Suprapubic skin (tissue), 4 donors: Measurements from ENCODE around the gene ADAMTS15. TPM values are rescaled to one million over a fixed set of nuclear protein-coding genes. Genes with fewer than 3 reads are reported as not detected.

Experiments used
- DNase-seq, 2 donors: peaks; one replicate each; pipeline ENCODE4 v3.0.0-alpha.2; 2019; ENCODE audit warnings: low spot score in 2 of 2
- H3K27ac ChIP-seq: fragments of 200-600 bp; sonication (generic); one replicate; pipeline ENCODE4 v1.5.1; 2019
- H3K27me3 ChIP-seq: fragments of 200-600 bp; sonication (generic); one replicate; pipeline ENCODE4 v1.5.1; 2019
- H3K36me3 ChIP-seq: fragments of 200-600 bp; sonication (generic); one replicate; pipeline ENCODE4 v1.5.1; 2019
- H3K4me1 ChIP-seq: fragments of 200-600 bp; sonication (generic); one replicate; pipeline ENCODE4 v1.5.1; 2019
- H3K4me3 ChIP-seq: fragments of 200-600 bp; sonication (generic); one replicate; pipeline ENCODE4 v1.5.1; 2019; ENCODE audit warnings: mild to moderate bottlenecking
- H3K9me3 ChIP-seq: fragments of 200-600 bp; sonication (generic); one replicate; pipeline ENCODE4 v1.5.1; 2019
- EP300 ChIP-seq: sonication (generic); formaldehyde crosslinking; IDR thresholded peaks from one replicate; pipeline ENCODE4 v1.6.1; 2017; ENCODE audit warnings: antibody characterized with exemption
- POLR2A ChIP-seq, 2 donors: fragments of 450-650 bp; IDR thresholded peaks; one replicate each; pipeline ENCODE4 v1.6.1; 2017; ENCODE audit warnings: antibody characterized with exemption in 2 of 2, mild to moderate bottlenecking in 2 of 2, moderate library complexity in 2 of 2
- POLR2AphosphoS5 ChIP-seq, 3 donors: sonication (generic); formaldehyde crosslinking; IDR thresholded peaks; one replicate each; pipeline ENCODE4 v1.6.1; 2017; ENCODE audit warnings: antibody characterized with exemption in 3 of 3
- WGBS: methylation state at CpG from one replicate; pipeline ENCODE4 v1.1.5; 2018; 5-methylcytosine and 5-hydroxymethylcytosine counted together
- total RNA-seq, 4 donors: library from RNA; depleted of rRNA; stranded (reverse); fragments of >200 nt; gene quantifications; one replicate each; pipeline ENCODE4 v1.1.0, GENCODE V29; 2016
- TF ChIP-seq, protein P1 (sequence below), 2 donors: fragments of 200-600 bp in 1 of 2; fragments of 450-650 bp in 1 of 2; sonication (generic) in 1 of 2; IDR thresholded peaks; one replicate each; pipeline ENCODE4 v1.5.1; 2016 to 2019; ENCODE audit warnings: antibody characterized with exemption in 2 of 2, mild to moderate bottlenecking in 1 of 2, moderate library complexity in 1 of 2

ADAMTS15 gene, protein sequence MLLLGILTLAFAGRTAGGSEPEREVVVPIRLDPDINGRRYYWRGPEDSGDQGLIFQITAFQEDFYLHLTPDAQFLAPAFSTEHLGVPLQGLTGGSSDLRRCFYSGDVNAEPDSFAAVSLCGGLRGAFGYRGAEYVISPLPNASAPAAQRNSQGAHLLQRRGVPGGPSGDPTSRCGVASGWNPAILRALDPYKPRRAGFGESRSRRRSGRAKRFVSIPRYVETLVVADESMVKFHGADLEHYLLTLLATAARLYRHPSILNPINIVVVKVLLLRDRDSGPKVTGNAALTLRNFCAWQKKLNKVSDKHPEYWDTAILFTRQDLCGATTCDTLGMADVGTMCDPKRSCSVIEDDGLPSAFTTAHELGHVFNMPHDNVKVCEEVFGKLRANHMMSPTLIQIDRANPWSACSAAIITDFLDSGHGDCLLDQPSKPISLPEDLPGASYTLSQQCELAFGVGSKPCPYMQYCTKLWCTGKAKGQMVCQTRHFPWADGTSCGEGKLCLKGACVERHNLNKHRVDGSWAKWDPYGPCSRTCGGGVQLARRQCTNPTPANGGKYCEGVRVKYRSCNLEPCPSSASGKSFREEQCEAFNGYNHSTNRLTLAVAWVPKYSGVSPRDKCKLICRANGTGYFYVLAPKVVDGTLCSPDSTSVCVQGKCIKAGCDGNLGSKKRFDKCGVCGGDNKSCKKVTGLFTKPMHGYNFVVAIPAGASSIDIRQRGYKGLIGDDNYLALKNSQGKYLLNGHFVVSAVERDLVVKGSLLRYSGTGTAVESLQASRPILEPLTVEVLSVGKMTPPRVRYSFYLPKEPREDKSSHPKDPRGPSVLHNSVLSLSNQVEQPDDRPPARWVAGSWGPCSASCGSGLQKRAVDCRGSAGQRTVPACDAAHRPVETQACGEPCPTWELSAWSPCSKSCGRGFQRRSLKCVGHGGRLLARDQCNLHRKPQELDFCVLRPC
- 1 to 10 TPM; 3.8 to 7.2 (median 5.7) TPM for total RNA-seq

DNA sequence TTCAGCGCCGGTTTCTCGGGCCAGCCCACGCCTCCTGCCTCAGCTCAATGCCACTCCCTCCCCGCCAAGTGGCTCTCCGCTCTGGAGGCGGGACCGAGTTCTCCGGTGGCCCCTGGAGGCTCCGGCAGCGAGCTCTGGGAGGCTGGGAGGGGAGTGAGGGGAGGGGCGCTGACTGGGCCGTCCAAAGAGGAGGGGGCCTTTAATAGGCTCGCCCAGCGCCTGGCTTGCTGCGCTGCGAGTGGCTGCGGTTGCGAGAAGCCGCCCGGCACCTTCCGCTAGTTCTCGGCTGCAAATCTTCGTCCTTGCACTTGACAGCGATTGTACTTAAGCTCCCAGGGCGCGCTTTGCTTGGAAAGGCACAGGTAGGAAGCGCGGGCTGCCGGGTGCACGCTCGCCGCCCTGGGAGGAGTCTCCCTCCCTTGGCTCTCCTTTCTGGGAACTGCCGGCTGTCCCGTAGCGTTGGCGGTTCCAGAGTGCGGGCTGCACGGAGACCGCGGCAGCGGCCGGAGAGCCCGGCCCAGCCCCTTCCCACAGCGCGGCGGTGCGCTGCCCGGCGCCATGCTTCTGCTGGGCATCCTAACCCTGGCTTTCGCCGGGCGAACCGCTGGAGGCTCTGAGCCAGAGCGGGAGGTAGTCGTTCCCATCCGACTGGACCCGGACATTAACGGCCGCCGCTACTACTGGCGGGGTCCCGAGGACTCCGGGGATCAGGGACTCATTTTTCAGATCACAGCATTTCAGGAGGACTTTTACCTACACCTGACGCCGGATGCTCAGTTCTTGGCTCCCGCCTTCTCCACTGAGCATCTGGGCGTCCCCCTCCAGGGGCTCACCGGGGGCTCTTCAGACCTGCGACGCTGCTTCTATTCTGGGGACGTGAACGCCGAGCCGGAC, at the start of gene ADAMTS15:
ADAMTS15 (plus strand) TSS at position 230 of the 894 bp plus-strand sequence; CDS start at position 559, 329 bp downstream.
- H3K4me1 ChIP-seq, result peaks cover 26% of the 10 kb centered on the region
- H3K27ac ChIP-seq, result peak within 1 kb of the TSS; percentile 36
- no peaks in the 10 kb centered on the region for H3K36me3 ChIP-seq
- peaks cover 20% of the 10 kb centered on the region for H3K27me3 ChIP-seq
- 2% methylated on average over 28 of the region's 75 CpGs for WGBS
- H3K4me3 ChIP-seq, result peak within 1 kb of the TSS; percentile 61
- DNase-seq, result peak; percentile 83 to 91
- no peaks in the 10 kb centered on the region for H3K9me3 ChIP-seq
- TF ChIP-seq POLR2AphosphoS5 (IDR thresholded peaks at IDR 0.05), result no peak
- TF ChIP-seq POLR2A (IDR thresholded peaks at IDR 0.05), result peak in 1 of 2 donors; percentile 21

DNA sequence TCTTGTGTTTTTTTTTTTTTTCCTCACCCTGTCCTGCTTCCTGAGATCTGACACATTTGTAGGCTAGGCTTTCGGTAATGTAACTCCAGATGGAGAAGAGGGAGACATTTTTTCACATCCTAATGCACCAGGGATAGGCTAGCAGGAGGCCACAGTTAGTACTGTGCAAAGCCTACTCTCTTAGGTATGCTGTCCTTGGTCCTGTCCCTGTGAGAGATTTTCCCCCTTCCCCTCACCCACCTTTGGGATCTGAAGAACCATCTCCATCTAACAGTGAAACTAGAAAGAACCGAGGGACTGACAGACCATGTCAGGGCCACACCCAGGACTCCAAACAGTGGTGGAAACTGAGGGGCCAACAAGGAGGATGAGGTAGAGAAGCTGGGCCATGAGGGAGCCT, 49.2 kb upstream of the ADAMTS15 start:
- Histone ChIP-seq H3K27me3 (no peaks in the 10 kb centered on the region), H3K27ac (no peak overlapping the region), H3K36me3 (no peaks in the 10 kb centered on the region), H3K4me1 (peaks cover 15% of the 10 kb centered on the region), H3K9me3 (no peaks in the 10 kb centered on the region), H3K4me3 (no peak overlapping the region)
- 95% methylated on average over 2 of the region's 2 CpGs for WGBS
- no peak for TF ChIP-seq POLR2AphosphoS5 (IDR thresholded peaks at IDR 0.05)
- TF ChIP-seq, protein P1, sequence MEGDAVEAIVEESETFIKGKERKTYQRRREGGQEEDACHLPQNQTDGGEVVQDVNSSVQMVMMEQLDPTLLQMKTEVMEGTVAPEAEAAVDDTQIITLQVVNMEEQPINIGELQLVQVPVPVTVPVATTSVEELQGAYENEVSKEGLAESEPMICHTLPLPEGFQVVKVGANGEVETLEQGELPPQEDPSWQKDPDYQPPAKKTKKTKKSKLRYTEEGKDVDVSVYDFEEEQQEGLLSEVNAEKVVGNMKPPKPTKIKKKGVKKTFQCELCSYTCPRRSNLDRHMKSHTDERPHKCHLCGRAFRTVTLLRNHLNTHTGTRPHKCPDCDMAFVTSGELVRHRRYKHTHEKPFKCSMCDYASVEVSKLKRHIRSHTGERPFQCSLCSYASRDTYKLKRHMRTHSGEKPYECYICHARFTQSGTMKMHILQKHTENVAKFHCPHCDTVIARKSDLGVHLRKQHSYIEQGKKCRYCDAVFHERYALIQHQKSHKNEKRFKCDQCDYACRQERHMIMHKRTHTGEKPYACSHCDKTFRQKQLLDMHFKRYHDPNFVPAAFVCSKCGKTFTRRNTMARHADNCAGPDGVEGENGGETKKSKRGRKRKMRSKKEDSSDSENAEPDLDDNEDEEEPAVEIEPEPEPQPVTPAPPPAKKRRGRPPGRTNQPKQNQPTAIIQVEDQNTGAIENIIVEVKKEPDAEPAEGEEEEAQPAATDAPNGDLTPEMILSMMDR (IDR thresholded peaks at IDR 0.05), result no peak
- no peak for TF ChIP-seq EP300
- no peak for TF ChIP-seq POLR2A (IDR thresholded peaks at IDR 0.05)
- no peak for DNase-seq

DNA sequence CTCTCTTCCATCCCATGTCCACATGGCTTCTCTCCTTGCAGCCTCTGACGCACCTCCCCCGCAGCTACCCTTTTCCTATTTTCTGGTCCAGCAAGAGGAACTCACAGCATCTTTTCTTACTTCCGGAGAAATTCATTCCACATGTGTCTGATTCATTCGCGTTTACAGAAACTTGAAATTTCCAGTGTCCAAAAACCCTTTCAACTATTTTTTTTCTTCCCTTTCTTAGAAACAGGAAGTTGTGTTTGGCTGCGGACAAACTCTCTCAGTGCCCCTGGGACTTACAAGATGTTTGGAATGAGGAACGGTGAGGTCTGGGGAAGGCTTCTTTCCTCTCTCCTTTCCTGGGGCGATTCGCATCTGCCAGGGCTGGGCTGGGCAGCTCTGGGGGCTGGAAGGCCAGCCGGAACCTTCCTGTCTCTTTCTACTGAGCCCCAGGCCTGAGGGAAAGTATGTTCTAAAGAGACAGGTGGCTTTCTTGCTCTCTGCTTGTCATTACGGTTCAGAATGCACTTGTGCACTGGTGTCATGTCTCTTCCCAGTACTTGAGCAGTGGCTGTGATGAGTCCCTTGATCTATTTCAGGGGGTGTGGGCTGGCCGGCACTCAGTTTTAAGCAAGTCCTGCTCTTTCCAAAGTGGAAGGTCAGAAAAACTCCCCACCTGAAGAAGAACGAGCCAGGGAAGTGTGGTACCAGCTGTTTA, 47.5 kb upstream of the ADAMTS15 start:
- peaks cover 15% of the 10 kb centered on the region for H3K4me1 ChIP-seq
- no peaks in the 10 kb centered on the region for H3K27me3 ChIP-seq
- TF ChIP-seq POLR2A (IDR thresholded peaks at IDR 0.05) (no peak), POLR2AphosphoS5 (IDR thresholded peaks at IDR 0.05) (no peak), EP300 (no peak)
- TF ChIP-seq, protein P1 (IDR thresholded peaks at IDR 0.05), result no peak
- no peak overlapping the region for H3K27ac ChIP-seq
- no peaks in the 10 kb centered on the region for H3K36me3 ChIP-seq
- no peaks in the 10 kb centered on the region for H3K9me3 ChIP-seq
- no peak overlapping the region for H3K4me3 ChIP-seq
- DNase-seq, result no peak
- WGBS, result 33% methylated on average over 13 of the region's 13 CpGs

DNA sequence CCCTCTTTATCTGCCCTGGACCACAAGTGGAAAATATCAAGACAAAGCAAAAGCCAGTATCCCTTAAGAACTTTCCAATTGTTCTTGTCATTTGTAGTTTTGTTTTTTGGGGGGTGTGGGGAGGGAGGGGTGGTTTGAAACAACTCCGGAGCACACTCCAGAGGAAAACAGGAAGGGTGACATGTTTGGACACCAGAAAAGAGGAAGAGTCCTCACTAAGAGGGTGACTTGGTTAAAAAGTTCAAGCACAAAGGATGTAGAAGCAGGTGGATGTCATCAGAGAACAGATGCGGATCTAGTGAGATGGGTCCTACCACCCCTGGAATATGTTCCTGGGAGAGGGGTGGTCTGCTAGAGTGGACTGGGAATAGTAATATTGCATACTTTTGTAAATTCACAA, 45.9 kb upstream of the ADAMTS15 start:
- no peak for DNase-seq
- Histone ChIP-seq H3K27ac (peak overlapping the region; percentile 7), H3K9me3 (no peaks in the 10 kb centered on the region), H3K4me1 (peaks cover 16% of the 10 kb centered on the region), H3K27me3 (no peaks in the 10 kb centered on the region), H3K4me3 (no peak overlapping the region), H3K36me3 (no peaks in the 10 kb centered on the region)
- 62% methylated on average over 2 of the region's 2 CpGs for WGBS
- TF ChIP-seq, protein P1 (IDR thresholded peaks at IDR 0.05), result no peak
- no peak for TF ChIP-seq POLR2AphosphoS5 (IDR thresholded peaks at IDR 0.05)
- no peak for TF ChIP-seq EP300
- no peak for TF ChIP-seq POLR2A (IDR thresholded peaks at IDR 0.05)
